Measurements from ENCODE around the gene AOAH.
"Not testable (repeated sequence)": the region's sequence is repeated elsewhere in the genome, so short reads cannot be mapped to it uniquely, and the experiment has no call there.

Gene AOAH

DNA sequence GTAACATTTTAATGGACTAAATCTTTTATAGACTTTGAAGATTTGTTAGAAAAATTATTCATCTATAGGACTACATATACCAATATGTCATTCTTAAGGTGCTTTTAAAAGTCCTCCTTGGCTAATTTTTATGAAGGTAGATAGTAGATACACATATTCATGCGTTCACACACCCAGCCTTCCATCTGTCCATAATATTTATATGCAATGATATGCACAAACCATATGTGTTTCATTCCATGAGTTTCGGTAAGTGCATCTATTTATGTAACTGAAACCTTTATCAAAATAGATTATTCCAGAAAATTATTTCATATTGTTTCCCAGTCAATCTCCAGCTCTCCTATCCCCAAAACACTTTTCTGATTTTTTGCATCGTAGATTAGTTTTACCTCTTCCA, 233.0 kb downstream of the AOAH start:
- TF ChIP-seq, protein P1, sequence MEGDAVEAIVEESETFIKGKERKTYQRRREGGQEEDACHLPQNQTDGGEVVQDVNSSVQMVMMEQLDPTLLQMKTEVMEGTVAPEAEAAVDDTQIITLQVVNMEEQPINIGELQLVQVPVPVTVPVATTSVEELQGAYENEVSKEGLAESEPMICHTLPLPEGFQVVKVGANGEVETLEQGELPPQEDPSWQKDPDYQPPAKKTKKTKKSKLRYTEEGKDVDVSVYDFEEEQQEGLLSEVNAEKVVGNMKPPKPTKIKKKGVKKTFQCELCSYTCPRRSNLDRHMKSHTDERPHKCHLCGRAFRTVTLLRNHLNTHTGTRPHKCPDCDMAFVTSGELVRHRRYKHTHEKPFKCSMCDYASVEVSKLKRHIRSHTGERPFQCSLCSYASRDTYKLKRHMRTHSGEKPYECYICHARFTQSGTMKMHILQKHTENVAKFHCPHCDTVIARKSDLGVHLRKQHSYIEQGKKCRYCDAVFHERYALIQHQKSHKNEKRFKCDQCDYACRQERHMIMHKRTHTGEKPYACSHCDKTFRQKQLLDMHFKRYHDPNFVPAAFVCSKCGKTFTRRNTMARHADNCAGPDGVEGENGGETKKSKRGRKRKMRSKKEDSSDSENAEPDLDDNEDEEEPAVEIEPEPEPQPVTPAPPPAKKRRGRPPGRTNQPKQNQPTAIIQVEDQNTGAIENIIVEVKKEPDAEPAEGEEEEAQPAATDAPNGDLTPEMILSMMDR (IDR thresholded peaks at IDR 0.05): no peak
- Histone ChIP-seq H3K27ac (no peak overlapping the region), H3K4me3 (no peak overlapping the region)
- DNase-seq (ENCODE audit: low spot score): no peak

DNA sequence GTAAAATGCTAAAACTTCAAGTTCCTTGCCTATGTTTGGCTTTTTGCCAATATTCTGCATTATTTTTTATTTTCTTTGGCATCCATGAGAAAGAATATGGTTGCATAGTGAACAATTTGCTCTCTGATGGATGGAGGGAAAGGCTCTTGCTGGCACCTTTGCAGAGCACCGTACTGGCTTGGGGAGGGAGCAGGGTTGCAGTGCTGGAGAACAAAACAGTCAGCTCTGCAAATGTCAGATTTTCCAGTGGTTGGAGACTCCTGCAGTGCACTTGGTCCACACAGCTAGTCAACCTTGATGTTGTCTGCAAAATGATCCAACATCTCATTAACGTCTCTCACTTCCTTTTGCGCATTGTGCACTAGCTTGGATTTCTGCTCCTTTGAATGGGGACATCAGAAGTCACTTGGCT, 233.9 kb downstream of the AOAH start:
- TF ChIP-seq, protein P1 (IDR thresholded peaks at IDR 0.05): no peak
- DNase-seq (ENCODE audit: low spot score): no peak
- no peak overlapping the region for H3K4me3 ChIP-seq
- H3K27ac ChIP-seq: no peak overlapping the region

DNA sequence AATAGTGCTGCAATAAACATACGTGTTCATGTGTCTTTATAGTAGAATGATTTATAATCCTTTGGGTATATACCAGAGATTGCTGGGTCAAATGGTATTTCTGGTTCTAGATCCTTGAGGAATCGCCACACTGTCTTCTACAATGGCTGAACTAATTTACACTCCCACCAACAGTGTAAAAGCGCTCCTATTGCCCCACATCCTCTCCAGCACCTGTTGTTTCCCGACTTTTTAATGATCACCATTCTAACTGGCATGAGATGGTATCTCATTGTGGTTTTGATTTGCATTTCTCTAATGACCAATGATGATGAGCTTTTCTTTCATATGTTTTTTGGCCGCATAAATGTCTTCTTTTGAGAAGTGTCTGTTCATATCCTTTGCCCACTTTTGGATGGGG, 235.6 kb downstream of the AOAH start:
- H3K4me3 ChIP-seq; DNase-seq (ENCODE audit: low spot score); H3K27ac ChIP-seq: not testable (repeated sequence)

DNA sequence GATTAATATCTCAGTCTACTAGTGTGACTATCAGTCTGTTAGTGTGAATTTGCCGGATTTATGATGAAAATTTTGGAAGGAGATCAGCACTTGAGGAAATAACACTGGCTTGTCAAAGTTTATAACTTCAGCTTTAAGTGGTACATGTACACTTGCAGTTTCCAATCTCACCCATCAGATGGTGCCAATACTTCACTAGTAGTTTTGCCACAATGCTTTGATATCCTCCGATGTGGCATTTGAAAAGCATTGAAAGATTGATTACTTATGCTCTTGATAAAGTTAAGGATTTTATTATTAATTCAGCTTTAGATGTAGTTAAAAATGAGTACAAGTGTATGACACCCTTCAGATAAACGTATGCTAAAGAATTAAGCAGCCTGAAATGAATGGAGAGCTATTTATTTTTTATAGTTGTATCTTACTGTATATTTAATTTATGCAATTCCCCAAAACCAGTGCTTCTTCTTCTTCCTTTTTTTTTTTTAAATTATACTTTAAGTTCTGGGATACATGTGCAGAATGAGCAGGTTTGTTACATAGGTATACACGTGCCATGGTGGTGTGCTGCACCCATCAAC, 236.4 kb downstream of the AOAH start:
- DNase-seq (ENCODE audit: low spot score): no peak
- Histone ChIP-seq H3K4me3 (no peak overlapping the region), H3K27ac (no peak overlapping the region)
- TF ChIP-seq, protein P1 (IDR thresholded peaks at IDR 0.05): no peak

DNA sequence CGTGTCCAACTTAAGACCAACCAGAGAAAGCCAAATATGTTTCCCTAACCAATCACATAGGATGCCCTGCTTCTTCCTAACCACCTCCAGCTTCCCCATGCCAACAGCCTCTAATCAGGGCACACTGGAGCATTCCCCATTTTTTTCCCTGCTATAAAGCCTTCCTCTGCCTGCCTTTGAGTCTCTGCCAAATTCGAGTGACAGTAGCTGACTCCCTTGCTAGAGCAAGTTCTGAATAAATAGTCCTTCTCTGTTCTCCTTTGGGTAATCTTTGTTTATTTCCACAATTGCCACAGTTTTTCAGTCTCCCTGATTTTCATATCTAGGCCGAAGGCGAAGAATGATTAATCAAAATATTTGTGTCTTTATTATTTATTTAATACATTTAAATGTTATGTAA, 238.0 kb downstream of the AOAH start:
- no peak overlapping the region for H3K27ac ChIP-seq
- H3K4me3 ChIP-seq: no peak overlapping the region
- TF ChIP-seq, protein P1 (IDR thresholded peaks at IDR 0.05): no peak
- DNase-seq (ENCODE audit: low spot score): no peak

DNA sequence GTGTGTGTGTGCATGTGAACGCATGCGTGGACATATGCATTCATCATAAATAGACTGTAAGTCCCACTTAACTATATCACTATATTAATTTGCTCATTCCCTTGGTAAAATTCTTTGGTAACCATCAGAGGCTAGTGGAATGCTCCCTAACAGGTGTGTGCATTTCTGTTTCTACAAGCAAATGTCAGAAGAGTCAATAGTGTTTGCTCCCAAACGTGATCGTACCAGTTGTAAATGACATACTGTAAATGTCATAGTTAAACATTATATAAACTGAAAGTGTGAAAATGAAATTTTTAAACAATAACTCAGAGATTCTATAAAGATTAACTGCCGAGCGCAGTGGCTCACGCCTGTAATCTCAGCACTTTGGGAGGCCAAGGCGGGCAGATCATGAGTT, 240.0 kb downstream of the AOAH start:
- no peak overlapping the region for H3K4me3 ChIP-seq
- H3K27ac ChIP-seq: no peak overlapping the region
- TF ChIP-seq, protein P1 (IDR thresholded peaks at IDR 0.05): no peak
- no peak for DNase-seq (ENCODE audit: low spot score)

DNA sequence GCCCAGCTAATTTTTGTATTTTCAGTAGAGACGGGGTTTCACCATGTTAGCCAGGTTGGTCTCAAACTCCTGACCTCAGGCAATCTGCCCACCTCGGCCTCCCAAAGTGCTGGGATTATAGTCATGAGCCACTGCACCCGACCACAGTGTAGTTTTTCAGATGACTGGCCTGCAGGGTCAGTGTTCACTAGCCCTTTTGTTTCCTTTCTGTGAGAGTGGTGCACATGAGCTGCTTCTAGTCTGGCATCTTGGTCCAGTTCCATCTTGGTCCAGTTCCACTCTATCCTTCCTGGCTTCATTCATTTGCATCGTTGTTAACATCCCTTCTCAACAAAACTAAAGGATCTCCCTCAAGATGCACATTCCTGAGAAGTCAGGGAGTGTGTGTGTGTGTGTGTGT, 240.4 kb downstream of the AOAH start:
- H3K4me3 ChIP-seq; DNase-seq (ENCODE audit: low spot score); H3K27ac ChIP-seq: not testable (repeated sequence)

DNA sequence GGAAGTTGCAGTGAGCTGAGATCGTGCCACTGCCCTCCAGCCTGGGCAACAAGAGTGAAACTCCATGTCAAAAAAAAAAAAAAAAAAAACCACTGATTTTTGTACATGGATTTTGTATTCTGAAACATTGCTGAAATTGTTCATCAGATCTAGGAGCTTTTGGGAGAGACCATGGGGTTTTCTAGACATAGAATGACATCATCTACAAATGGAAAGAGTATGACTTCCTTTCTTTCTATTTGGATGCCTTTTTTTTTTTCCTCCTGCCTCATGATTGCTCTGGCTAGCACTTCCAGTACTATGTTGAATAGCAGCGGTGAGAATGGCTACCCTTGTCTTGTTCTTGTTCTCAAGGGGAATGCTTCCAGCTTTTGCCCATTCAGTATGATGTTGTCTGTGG, 245.5 kb downstream of the AOAH start:
- Histone ChIP-seq H3K27ac (no peak overlapping the region), H3K4me3 (no peak overlapping the region)
- no peak for DNase-seq (ENCODE audit: low spot score)
- TF ChIP-seq, protein P1 (IDR thresholded peaks at IDR 0.05): no peak

All from coronary artery (tissue), 2 donors.